ENCODE data around the gene DCTN2. TPM values are rescaled to one million over a fixed set of nuclear protein-coding genes. Genes with fewer than 3 reads are reported as not detected.

Gene DCTN2
- total and polyA plus RNA-seq, 7 donors, result 118 to 204 (median 142) TPM

GRCh38 chr12:57554897-57555296 lies 7.9 kb upstream of the DCTN2 start:
- TF ChIP-seq POLR2AphosphoS5 (IDR thresholded peaks at IDR 0.05), result no peak
- H3K36me3 ChIP-seq, result no peaks in the 10 kb centered on the region
- H3K4me3 ChIP-seq, result no peak overlapping the region
- H3K4me1 ChIP-seq, result peaks cover 0 to 7% (median 7%) of the 10 kb centered on the region in 4 donors
- WGBS, 2 donors, result 94 to 100% methylated on average over 1 of the region's 1 CpG
- DNase-seq, result no peak
- intact Hi-C loops (cut with DNase I), result no loop called here
- no peak overlapping the region for H3K27ac ChIP-seq
- no peaks in the 10 kb centered on the region for H3K9me3 ChIP-seq
- H3K27me3 ChIP-seq, result peaks cover 5 to 11% (median 9%) of the 10 kb centered on the region in 3 donors

GRCh38 chr12:57554453-57554852 lies 7.5 kb upstream of the DCTN2 start:
- Histone ChIP-seq H3K4me1 (peaks cover 0 to 12% (median 11%) of the 10 kb centered on the region in 4 donors), H3K27ac (no peak overlapping the region), H3K9me3 (no peaks in the 10 kb centered on the region), H3K36me3 (no peaks in the 10 kb centered on the region), H3K4me3 (no peak overlapping the region), H3K27me3 (peaks cover 5 to 16% (median 14%) of the 10 kb centered on the region in 3 donors)
- 87 to 93% methylated on average over 2 of the region's 2 CpGs for WGBS, 2 donors
- intact Hi-C loops (cut with DNase I), result no loop called here
- DNase-seq, result no peak
- no peak for TF ChIP-seq POLR2AphosphoS5 (IDR thresholded peaks at IDR 0.05)
- TF ChIP-seq POLR2A (IDR thresholded peaks at IDR 0.05), result no peak
- no peak for TF ChIP-seq EP300 (IDR thresholded peaks at IDR 0.05)
- TF ChIP-seq CTCF (IDR thresholded peaks at IDR 0.05), result no peak

- H3K27me3 ChIP-seq, result peaks cover 5 to 23% (median 21%) of the 10 kb centered on the region in 3 donors
- TF ChIP-seq POLR2A (IDR thresholded peaks at IDR 0.05), result no peak
- TF ChIP-seq EP300 (IDR thresholded peaks at IDR 0.05), result no peak
- no peak for TF ChIP-seq POLR2AphosphoS5 (IDR thresholded peaks at IDR 0.05)
- TF ChIP-seq CTCF (IDR thresholded peaks at IDR 0.05), result no peak
- no peak overlapping the region for H3K4me3 ChIP-seq
- DNase-seq, result no peak
- WGBS, 2 donors, result 66 to 70% methylated on average over 7 of the region's 7 CpGs
- H3K4me1 ChIP-seq, result peaks cover 0 to 14% (median 12%) of the 10 kb centered on the region in 4 donors
- H3K9me3 ChIP-seq, result no peaks in the 10 kb centered on the region
- intact Hi-C loops (cut with DNase I), result no loop called here
- no peaks in the 10 kb centered on the region for H3K36me3 ChIP-seq
- no peak overlapping the region for H3K27ac ChIP-seq
Observed at GRCh38 chr12:57553343-57554202, 6.6 kb upstream of the DCTN2 start.

- Histone ChIP-seq H3K36me3 (no peaks in the 10 kb centered on the region), H3K27ac (no peak overlapping the region), H3K4me1 (peaks cover 0 to 14% (median 12%) of the 10 kb centered on the region in 4 donors), H3K4me3 (no peak overlapping the region), H3K9me3 (no peaks in the 10 kb centered on the region), H3K27me3 (peaks cover 5 to 23% (median 22%) of the 10 kb centered on the region in 3 donors)
- WGBS, 2 donors, result 61 to 70% methylated on average over 6 of the region's 6 CpGs
- TF ChIP-seq EP300 (IDR thresholded peaks at IDR 0.05), result no peak
- TF ChIP-seq POLR2A (IDR thresholded peaks at IDR 0.05), result no peak
- intact Hi-C loops (cut with DNase I), result no loop called here
- no peak for DNase-seq
Observed at GRCh38 chr12:57552835-57553313, 5.9 kb upstream of the DCTN2 start.

GRCh38 chr12:57552306-57552651 lies 5.3 kb upstream of the DCTN2 start:
- no peaks in the 10 kb centered on the region for H3K36me3 ChIP-seq
- no peaks in the 10 kb centered on the region for H3K9me3 ChIP-seq
- no peak overlapping the region for H3K27ac ChIP-seq
- no peak for DNase-seq
- peaks cover 5 to 23% (median 22%) of the 10 kb centered on the region in 3 donors for H3K27me3 ChIP-seq
- WGBS, 2 donors, result 75 to 84% methylated on average over 2 of the region's 2 CpGs
- TF ChIP-seq EP300 (IDR thresholded peaks at IDR 0.05), result no peak
- intact Hi-C loops (cut with DNase I), result no loop called here
- H3K4me1 ChIP-seq, result peaks cover 0 to 14% (median 13%) of the 10 kb centered on the region in 4 donors
- H3K4me3 ChIP-seq, result no peak overlapping the region

- Histone ChIP-seq H3K4me1 (peaks cover 0 to 16% (median 13%) of the 10 kb centered on the region in 4 donors), H3K9me3 (no peaks in the 10 kb centered on the region), H3K27me3 (peaks cover 5 to 23% (median 22%) of the 10 kb centered on the region in 3 donors), H3K36me3 (no peaks in the 10 kb centered on the region), H3K4me3 (no peak overlapping the region), H3K27ac (no peak overlapping the region)
- WGBS, 2 donors, result 79 to 88% methylated on average over 3 of the region's 3 CpGs
- DNase-seq, result no peak
- intact Hi-C loops (cut with DNase I), result no loop called here
- TF ChIP-seq CTCF (IDR thresholded peaks at IDR 0.05) (no peak), EP300 (IDR thresholded peaks at IDR 0.05) (no peak), POLR2AphosphoS5 (IDR thresholded peaks at IDR 0.05) (no peak), POLR2A (IDR thresholded peaks at IDR 0.05) (no peak)
Observed at GRCh38 chr12:57551637-57552305, 4.8 kb upstream of the DCTN2 start.
